PC-9 (cell line): ENCODE results near the gene NFAM1. TPM values are rescaled to one million over a fixed set of nuclear protein-coding genes. Genes with fewer than 3 reads are reported as not detected.
A peak's percentile ranks its signal among the peaks of the same experiment; 100 is the strongest.

Experiments used
- BruUV-seq: library from RNA; stranded (reverse); fragments of 400-500 nt; replicated peaks from 2 replicates; lab custom pipeline; 2021; lab: Mats Ljungman, UMichigan
- CTCF ChIA-PET: fragments of 300-600 bp; sonication (Branson Sonifier 250); formaldehyde crosslinking; loops from one replicate; lab custom pipeline; 2022; ENCODE audit warnings: antibody characterized with exemption; lab: Charles Lee
- POLR2A ChIA-PET: fragments of 300-600 bp; sonication (Branson Sonifier 250); formaldehyde crosslinking; loops from one replicate; lab custom pipeline; 2022; ENCODE audit warnings: antibody characterized with exemption; ENCODE audit not compliant: unreplicated experiment; lab: Charles Lee
- DNase-seq, 2 experiments: peaks; one replicate each; pipeline versions ENCODE4 v3.0.0 to v3.0.0-alpha.2; 2015 to 2022; ENCODE audit warnings: mixed read lengths in 1 of 2
- H2AFZ ChIP-seq: fragments of 200-600 bp; sonication (generic); 2 replicates; pipeline ENCODE4 v1.8.1; 2017; ENCODE audit warnings: antibody characterized with exemption
- H3F3A ChIP-seq: fragments of 200-600 bp; sonication (generic); 2 replicates; pipeline ENCODE4 v1.8.1; 2017; ENCODE audit warnings: antibody characterized with exemption, mild to moderate bottlenecking, low read depth; ENCODE audit not compliant: insufficient read depth
- H3K27ac ChIP-seq: fragments of 200-600 bp; sonication (generic); 2 replicates; pipeline ENCODE4 v1.6.1; 2016; ENCODE audit warnings: mixed run types
- H3K27me3 ChIP-seq: fragments of 200-600 bp; sonication (generic); 2 replicates; pipeline ENCODE4 v1.6.1; 2016; ENCODE audit warnings: low read depth, mixed run types; ENCODE audit not compliant: insufficient read depth
- H3K36me3 ChIP-seq: fragments of 200-600 bp; sonication (generic); 2 replicates; pipeline ENCODE4 v1.6.1; 2016; ENCODE audit warnings: low read depth, mixed run types
- H3K4me1 ChIP-seq: fragments of 200-600 bp; sonication (generic); replicated peaks from 2 replicates; pipeline ENCODE4 v1.6.1; 2016; ENCODE audit warnings: mixed run types; ENCODE audit not compliant: insufficient read depth
- H3K4me2 ChIP-seq: fragments of 200-600 bp; sonication (generic); 2 replicates; pipeline ENCODE4 v1.6.1; 2017; ENCODE audit warnings: mixed run types
- H3K4me3 ChIP-seq: fragments of 200-600 bp; sonication (generic); 2 replicates; pipeline ENCODE4 v1.6.1; 2016; ENCODE audit warnings: mixed run types
- H3K79me2 ChIP-seq: fragments of 200-600 bp; sonication (generic); 2 replicates; pipeline ENCODE4 v1.6.1; 2017; ENCODE audit warnings: low read depth, mixed run types
- H3K9me2 ChIP-seq: fragments of 200-600 bp; sonication (generic); 2 replicates; pipeline ENCODE4 v1.8.1; 2017; ENCODE audit warnings: mild to moderate bottlenecking; ENCODE audit not compliant: insufficient read depth
- H3K9me3 ChIP-seq: fragments of 200-600 bp; sonication (generic); 2 replicates; pipeline ENCODE4 v1.8.1; 2016; ENCODE audit warnings: low read depth; ENCODE audit not compliant: insufficient read depth
- H4K20me1 ChIP-seq: fragments of 200-600 bp; sonication (generic); 2 replicates; pipeline ENCODE4 v1.8.1; 2017; ENCODE audit not compliant: insufficient read depth
- CTCF ChIP-seq: fragments of 200-600 bp; sonication (generic); conservative IDR thresholded peaks from 2 replicates; pipeline ENCODE4 v1.6.1; 2017; ENCODE audit warnings: mixed run types, antibody characterized with exemption, mild to moderate bottlenecking, moderate library complexity
- EZH2 ChIP-seq: fragments of 200-600 bp; sonication (generic); IDR thresholded peaks from 2 replicates; pipeline ENCODE4 v1.8.0; 2017; ENCODE audit warnings: antibody characterized with exemption, low read depth
- intact Hi-C: fragments of 100-400 bp; cut with micrococcal nuclease; formaldehyde crosslinking; loops from one replicate; pipeline ENCODE4 v1.10.0; 2022; ENCODE audit not compliant: unreplicated experiment
- total RNA-seq: library from RNA; stranded (reverse); gene quantifications from 2 replicates; pipeline ENCODE4 v1.2.3, GENCODE V29; 2021

NFAM1 gene
- total RNA-seq, 1 experiment from 2014 or later: not detected

GRCh38 chr22:42443240-42444076 is 11.3 kb upstream of the NFAM1 start:
- Histone ChIP-seq H3K79me2 (no peaks in the 10 kb centered on the region), H3F3A (peaks cover 21% of the 10 kb centered on the region), H3K4me3 (peak overlapping the region; percentile 30; the same call in 1 of the 2 replicates), H3K9me2 (no peaks in the 10 kb centered on the region), H3K27ac (no peak overlapping the region), H3K4me2 (peak overlapping the region; percentile 74), H3K9me3 (no peaks in the 10 kb centered on the region), H3K36me3 (no peaks in the 10 kb centered on the region), H3K4me1 (peaks cover 21% of the 10 kb centered on the region; the same call in 1 of the 2 replicates), H2AFZ (peak overlapping the region; percentile 67), H3K27me3 (0 out of 2 replicates have a peak, but pooled peaks cover 7% of the 10 kb centered on the region), H4K20me1 (no peaks in the 10 kb centered on the region)
- DNase-seq: no peak
- TF ChIP-seq CTCF: no peak
- no peak for TF ChIP-seq EZH2
- no TSS peak for BruUV-seq
- intact Hi-C loops: loop anchor here (2.0 kb wide), 1 partner anchor 353 kb away; the partner anchor contains the start of gene NDUFA6
- ChIA-PET POLR2A (interaction anchor here (0.5 to 0.7 kb wide), 2 partner anchors 17 to 497 kb away, joined by 3 to 6 read pairs; no protein-coding TSS in a partner anchor), CTCF (interaction anchor here (0.5 to 1.8 kb wide), 6 partner anchors 18 to 1553 kb away, joined by 3 to 18 read pairs (median 4); partner anchors contain the start of genes CENPM and NDUFA6)

GRCh38 chr22:42442748-42443147 is 10.5 kb upstream of the NFAM1 start:
- TF ChIP-seq CTCF: no peak
- TF ChIP-seq EZH2: no peak
- CTCF ChIA-PET: no interaction called here
- Histone ChIP-seq H3F3A (peaks cover 21% of the 10 kb centered on the region), H2AFZ (no peak overlapping the region), H3K9me2 (no peaks in the 10 kb centered on the region), H3K4me2 (no peak overlapping the region), H3K4me1 (peaks cover 25% of the 10 kb centered on the region), H3K27me3 (0 out of 2 replicates have a peak, but pooled peaks cover 4% of the 10 kb centered on the region), H3K9me3 (no peaks in the 10 kb centered on the region), H4K20me1 (no peaks in the 10 kb centered on the region), H3K36me3 (no peaks in the 10 kb centered on the region), H3K27ac (no peak overlapping the region), H3K79me2 (no peaks in the 10 kb centered on the region), H3K4me3 (no peak overlapping the region)
- POLR2A ChIA-PET: no interaction called here
- intact Hi-C loops: no loop called here
- DNase-seq: no peak
- BruUV-seq: no TSS peak

- intact Hi-C loops: no loop called here
- Histone ChIP-seq H3K27me3 (no peaks in the 10 kb centered on the region), H3K36me3 (no peaks in the 10 kb centered on the region), H3K9me3 (no peaks in the 10 kb centered on the region), H3K27ac (no peak overlapping the region), H3K4me3 (no peak overlapping the region), H3K79me2 (no peaks in the 10 kb centered on the region), H3K4me2 (no peak overlapping the region), H3F3A (peaks cover 24% of the 10 kb centered on the region), H2AFZ (no peak overlapping the region), H3K4me1 (peaks cover 35% of the 10 kb centered on the region), H4K20me1 (no peaks in the 10 kb centered on the region), H3K9me2 (no peaks in the 10 kb centered on the region)
- CTCF ChIA-PET: no interaction called here
- BruUV-seq: no TSS peak
- DNase-seq: no peak
- TF ChIP-seq EZH2 (no peak), CTCF (no peak)
- POLR2A ChIA-PET: no interaction called here
Observed at GRCh38 chr22:42440728-42441127, 8.5 kb upstream of the NFAM1 start.
